Adipocyte (in vitro differentiated cells): Measurements from ENCODE around the gene CBR4.

Experiments
- DNase-seq: peaks from one replicate; pipeline ENCODE4 v3.0.0-alpha.2; 2015; ENCODE audit warnings: low read depth
- H3K27me3 ChIP-seq: replicated peaks from 2 replicates; pipeline ENCODE4 v1.7.0; 2013; ENCODE audit warnings: mild to moderate bottlenecking, low read length, moderate library complexity; ENCODE audit not compliant: control insufficient read depth, insufficient read depth
- H3K36me3 ChIP-seq: 2 replicates; pipeline ENCODE4 v1.7.0; 2013; ENCODE audit warnings: low read length, mild to moderate bottlenecking, moderate library complexity; ENCODE audit not compliant: control insufficient read depth, insufficient read depth, severe bottlenecking
- H3K4me1 ChIP-seq: 2 replicates; pipeline ENCODE4 v1.7.0; 2013; ENCODE audit warnings: mild to moderate bottlenecking, low read length, moderate library complexity; ENCODE audit not compliant: control insufficient read depth, insufficient read depth
- H3K4me3 ChIP-seq: 2 replicates; pipeline ENCODE4 v1.7.0; 2013; ENCODE audit warnings: mild to moderate bottlenecking, low read length, moderate library complexity
- H3K9ac ChIP-seq: 2 replicates; pipeline ENCODE4 v1.7.0; 2013; ENCODE audit warnings: mild to moderate bottlenecking, low read length, moderate library complexity
- H3K9me3 ChIP-seq: 2 replicates; pipeline ENCODE4 v1.7.0; 2013; ENCODE audit warnings: mild to moderate bottlenecking, low read length, moderate library complexity; ENCODE audit not compliant: control insufficient read depth

The CBR4 gene

DNA sequence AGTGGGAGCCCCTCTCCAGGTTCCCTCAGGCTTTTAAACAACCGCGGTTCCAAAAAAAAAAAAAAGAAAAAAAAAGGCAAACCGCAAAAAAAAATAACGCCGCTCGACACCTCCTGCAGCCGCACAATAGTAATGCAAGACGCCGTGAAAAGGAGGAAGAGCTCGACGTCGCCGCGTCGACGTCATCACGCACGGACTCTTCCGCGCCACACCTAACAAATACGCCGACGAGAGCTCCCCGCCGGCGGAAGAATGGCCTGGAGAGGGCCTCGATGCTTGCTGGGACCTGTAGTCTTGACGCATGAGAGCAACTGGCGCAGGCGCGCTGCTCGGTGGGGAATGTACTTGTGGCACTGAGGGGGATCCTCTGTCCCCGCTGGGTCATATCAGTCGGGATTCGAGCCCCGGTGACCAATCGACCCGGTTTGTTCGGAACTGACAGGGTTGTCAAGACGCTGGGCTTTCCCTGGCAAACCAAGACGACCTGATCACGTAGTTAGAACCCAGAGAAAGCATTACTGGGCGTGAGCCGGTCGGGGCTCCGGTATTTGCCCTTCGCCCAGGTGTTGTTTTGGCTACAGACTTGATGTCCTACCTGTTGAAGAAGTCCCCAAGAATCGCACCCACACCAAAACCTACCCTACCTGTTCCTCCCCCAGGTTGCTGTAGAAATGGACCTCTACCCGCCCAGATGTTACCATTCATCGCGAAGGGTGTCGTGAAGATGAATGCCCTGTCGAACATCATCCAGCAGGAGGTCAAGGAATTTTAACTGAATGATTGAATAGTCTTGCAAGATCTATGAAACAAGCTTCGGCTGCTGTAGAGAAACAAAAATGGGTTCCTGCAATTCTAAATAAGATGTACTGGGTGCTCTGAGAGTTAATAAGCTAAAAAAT, at the start of gene CBR4:
TSS of gene CBR4 (minus strand) at position 131 of the 899 bp plus-strand sequence. CDS start 166 bp downstream, outside the sequence.
- Histone ChIP-seq H3K4me3 (peak within 1 kb of the TSS; percentile 98), H3K9me3 (no peaks in the 10 kb centered on the region), H3K9ac (peak within 1 kb of the TSS; percentile 97), H3K4me1 (peaks cover 63% of the 10 kb centered on the region), H3K36me3 (no peaks in the 10 kb centered on the region), H3K27me3 (no peaks in the 10 kb centered on the region)
- peak; percentile 99 for DNase-seq

DNA sequence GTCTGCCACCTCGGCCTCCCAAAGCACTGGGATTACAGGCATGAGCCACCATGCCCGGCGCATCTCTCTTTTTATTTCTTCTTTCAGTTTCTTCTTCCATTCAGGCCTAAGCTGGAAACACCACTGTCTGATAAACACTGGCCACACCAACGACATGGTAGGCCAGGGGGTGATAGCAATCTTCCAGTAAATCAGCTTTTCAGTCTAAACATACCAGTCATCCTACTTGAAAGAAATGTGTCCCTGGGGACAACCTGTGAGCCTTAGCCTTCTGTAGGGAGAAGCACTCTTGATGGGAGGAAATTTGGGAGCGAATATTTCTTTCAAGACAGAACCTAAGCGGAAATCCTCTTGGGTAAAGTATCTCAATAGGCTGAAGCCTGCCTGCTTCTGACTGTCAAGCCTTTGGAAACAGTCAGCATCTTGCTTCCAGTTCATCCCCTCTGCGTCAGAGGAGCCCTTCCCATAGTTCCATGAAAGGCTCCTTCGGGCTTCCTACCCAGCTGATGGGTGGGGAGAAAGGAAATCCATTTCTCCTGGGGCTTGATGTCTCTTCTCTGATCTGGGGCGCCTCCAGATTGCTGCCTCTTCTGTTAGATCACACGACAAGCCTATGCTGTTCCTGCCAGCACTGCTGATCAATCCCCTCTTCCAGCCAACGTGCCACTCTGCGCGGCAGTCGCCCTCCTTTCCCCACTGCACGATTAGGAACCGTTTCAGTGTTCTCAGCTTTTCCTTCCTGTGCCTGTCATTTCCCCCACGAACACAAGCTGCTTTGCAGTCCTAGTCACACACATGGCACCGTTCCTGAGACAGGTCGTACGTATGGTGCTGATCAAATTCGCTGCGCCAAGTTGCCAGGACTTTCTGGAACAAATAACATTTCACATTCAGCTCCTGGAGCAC, 49.5 kb upstream of the CBR4 start:
- peaks cover 46% of the 10 kb centered on the region for H3K4me1 ChIP-seq
- DNase-seq, result peak; percentile 29
- H3K27me3 ChIP-seq, result no peaks in the 10 kb centered on the region
- H3K4me3 ChIP-seq, result peak overlapping the region; percentile 57
- H3K9ac ChIP-seq, result peak overlapping the region; percentile 62
- no peaks in the 10 kb centered on the region for H3K9me3 ChIP-seq
- H3K36me3 ChIP-seq, result no peaks in the 10 kb centered on the region

DNA sequence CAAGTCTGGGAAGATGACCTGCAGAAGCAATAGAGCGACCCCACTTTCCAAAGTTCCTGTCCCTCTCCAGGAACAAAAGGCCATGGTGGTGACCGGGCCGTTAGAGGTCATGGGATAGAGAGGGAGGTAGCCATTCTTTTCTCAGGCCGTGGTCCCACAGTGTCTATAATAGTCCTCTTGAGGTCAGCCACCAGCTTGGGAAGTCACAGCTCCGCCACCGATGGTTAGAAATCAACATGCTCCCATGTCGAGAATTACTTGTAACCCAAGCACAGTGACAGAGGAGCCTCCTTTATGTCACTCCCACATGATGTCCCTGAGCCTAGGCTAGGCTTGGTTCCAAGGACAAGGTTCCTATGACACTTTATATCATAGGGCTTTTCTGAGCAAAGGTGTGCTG, 48.3 kb upstream of the CBR4 start:
- DNase-seq, result no peak
- Histone ChIP-seq H3K9me3 (no peaks in the 10 kb centered on the region), H3K4me1 (peaks cover 34% of the 10 kb centered on the region), H3K36me3 (no peaks in the 10 kb centered on the region), H3K4me3 (no peak overlapping the region), H3K9ac (no peak overlapping the region), H3K27me3 (no peaks in the 10 kb centered on the region)

DNA sequence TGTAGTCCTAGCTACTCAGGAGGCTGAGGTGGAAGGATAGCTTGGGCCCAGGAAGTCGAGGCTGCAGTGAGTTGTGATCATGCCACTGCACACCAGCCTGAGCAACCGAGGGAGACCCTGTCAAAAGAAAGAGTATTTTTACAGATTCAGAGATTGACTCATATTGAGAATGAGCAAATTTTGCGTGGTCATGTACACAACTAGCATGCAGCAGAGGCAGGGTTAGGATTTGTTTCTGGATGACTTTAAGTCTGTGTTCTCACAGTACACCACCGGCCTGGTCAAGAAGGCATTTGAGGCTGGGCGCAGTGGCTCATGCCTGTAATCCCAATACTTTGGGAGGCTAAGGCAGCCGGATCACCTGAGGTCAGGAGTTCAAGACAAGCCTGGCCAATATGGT, 44.8 kb upstream of the CBR4 start:
- Histone ChIP-seq H3K4me3 (no peak overlapping the region), H3K36me3 (no peaks in the 10 kb centered on the region), H3K27me3 (no peaks in the 10 kb centered on the region), H3K9me3 (no peaks in the 10 kb centered on the region), H3K9ac (no peak overlapping the region), H3K4me1 (peaks cover 24% of the 10 kb centered on the region)
- no peak for DNase-seq

DNA sequence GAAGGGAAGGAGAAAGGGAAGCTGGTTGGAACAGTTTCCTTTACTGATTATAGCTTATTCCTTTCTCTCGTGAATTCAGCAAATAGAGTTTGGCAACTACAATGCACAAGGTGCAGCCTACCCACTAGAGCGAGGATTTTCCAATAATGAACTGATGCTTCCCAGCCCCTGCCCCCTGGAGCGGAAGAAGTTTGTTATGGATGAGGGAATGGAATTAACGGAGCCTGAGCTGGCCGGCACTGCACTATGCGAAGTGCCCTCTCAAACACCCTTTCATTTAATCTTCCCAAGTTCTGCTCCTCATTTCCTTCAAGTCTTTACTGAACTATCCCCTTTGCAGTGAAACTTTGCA, 42.5 kb upstream of the CBR4 start:
- no peak overlapping the region for H3K9ac ChIP-seq

DNA sequence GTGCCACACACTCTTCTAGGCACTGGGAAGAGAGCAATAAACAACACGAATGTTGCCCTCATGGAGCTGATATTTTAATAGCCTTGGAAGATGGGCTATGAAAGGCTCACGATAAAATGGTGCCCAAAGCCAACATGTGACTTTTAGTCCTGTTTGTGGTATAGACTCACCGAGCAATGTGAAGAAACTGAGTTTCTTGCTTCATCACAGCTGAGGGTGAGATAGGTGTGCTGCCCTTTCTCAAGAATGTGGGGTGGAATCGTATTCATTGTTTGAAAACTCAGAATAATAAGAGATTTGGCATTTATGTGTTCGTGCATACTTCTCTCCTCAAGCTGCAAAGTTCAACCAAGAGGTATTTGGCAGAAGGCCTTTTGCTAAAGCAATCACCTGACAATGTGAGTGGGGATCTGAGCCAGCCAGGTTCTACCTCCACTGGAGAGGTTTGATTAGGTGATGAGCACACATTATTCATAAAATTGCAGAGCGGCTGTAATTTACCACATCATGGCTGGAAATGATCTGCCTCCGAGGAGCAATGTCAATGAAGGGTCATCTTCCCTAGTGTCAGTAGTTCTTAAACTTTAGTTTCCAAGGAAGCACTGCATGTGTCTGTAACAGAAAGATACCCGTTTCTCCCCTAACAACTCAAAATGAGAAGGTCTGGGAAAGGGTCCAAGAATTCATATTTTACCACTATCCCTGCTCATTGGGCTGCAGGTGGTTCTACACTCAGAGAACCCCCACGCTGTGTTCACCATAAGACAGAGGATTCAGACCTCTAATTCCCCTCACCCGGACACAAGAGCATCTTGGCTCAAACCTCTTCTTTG, 41.9 kb upstream of the CBR4 start:
- Histone ChIP-seq H3K9me3 (no peaks in the 10 kb centered on the region), H3K9ac (no peak overlapping the region), H3K4me3 (no peak overlapping the region), H3K36me3 (no peaks in the 10 kb centered on the region), H3K4me1 (peaks cover 30% of the 10 kb centered on the region), H3K27me3 (no peaks in the 10 kb centered on the region)
- DNase-seq, result no peak

More for the DNA sequence above, 42.5 kb upstream of the CBR4 start:
- H3K4me3 ChIP-seq, result no peak overlapping the region
- no peaks in the 10 kb centered on the region for H3K27me3 ChIP-seq
- no peaks in the 10 kb centered on the region for H3K9me3 ChIP-seq
- peaks cover 30% of the 10 kb centered on the region for H3K4me1 ChIP-seq
- no peaks in the 10 kb centered on the region for H3K36me3 ChIP-seq
- DNase-seq, result no peak

DNA sequence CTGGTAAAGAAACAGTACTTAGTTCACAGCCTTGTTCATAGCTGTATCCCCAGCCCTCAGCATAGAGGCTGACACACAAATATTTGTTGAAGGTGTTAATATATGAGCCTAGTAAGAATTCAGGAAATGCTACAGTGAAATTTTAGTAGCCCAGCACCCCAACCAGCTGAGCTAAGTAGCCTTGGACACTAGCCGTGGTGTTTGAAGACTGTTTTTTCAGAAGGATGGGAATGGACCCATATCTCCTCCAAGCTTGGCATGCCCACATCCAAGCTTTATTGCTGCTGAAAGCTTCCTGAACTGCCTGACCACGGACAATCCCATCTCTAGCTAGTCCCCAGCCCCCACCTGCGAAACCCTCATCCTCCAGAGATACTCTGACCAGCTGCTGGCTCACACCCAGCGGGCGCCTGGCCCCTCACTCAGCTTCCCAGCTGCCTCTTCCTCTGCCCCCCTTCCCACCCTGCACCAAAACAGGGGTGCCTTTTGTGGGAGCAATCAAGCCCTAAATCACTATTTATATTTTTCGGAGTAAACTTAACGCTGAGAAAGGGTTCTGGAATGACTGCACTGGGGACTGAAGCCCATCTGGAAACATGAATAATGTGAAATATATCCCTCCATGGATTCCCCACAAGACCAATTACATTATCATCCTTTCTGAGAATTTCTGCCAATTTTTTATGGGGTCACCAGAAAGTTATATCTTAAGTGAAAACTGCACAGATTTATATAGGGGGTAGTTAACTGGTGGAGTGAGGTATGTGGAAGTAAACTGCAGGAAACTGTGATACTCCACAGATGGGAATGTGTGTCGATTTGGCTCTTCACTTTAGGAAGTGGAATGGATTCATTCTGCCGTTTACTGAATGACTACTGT, 41.1 kb upstream of the CBR4 start:
- H3K9me3 ChIP-seq, result no peaks in the 10 kb centered on the region
- no peak for DNase-seq
- peak overlapping the region; percentile 24 for H3K9ac ChIP-seq
- no peaks in the 10 kb centered on the region for H3K27me3 ChIP-seq
- H3K36me3 ChIP-seq, result no peaks in the 10 kb centered on the region
- peaks cover 30% of the 10 kb centered on the region for H3K4me1 ChIP-seq
- no peak overlapping the region for H3K4me3 ChIP-seq

DNA sequence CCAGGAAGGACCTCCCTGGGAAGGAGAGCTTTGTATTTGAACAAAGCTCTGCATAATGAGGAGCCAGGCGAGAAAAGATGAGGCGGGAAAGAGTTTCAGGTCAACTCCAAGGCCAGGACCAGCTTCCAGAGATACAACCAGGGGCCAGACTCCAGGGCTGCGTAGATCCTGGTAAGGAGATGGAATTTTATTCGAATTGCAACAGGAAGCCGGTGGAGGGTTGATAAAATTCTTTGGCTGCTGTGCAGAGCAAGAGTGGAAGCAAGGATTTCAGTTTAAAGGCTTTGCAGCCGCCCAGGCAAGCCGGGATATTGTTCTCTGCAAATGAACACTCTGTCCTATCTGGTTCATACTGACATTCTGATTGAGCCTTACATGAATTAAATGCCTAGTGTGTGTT, 40.2 kb upstream of the CBR4 start:
- Histone ChIP-seq H3K9ac (peak overlapping the region; percentile 24), H3K36me3 (no peaks in the 10 kb centered on the region), H3K4me1 (peaks cover 30% of the 10 kb centered on the region), H3K27me3 (no peaks in the 10 kb centered on the region), H3K9me3 (no peaks in the 10 kb centered on the region), H3K4me3 (no peak overlapping the region)
- no peak for DNase-seq

DNA sequence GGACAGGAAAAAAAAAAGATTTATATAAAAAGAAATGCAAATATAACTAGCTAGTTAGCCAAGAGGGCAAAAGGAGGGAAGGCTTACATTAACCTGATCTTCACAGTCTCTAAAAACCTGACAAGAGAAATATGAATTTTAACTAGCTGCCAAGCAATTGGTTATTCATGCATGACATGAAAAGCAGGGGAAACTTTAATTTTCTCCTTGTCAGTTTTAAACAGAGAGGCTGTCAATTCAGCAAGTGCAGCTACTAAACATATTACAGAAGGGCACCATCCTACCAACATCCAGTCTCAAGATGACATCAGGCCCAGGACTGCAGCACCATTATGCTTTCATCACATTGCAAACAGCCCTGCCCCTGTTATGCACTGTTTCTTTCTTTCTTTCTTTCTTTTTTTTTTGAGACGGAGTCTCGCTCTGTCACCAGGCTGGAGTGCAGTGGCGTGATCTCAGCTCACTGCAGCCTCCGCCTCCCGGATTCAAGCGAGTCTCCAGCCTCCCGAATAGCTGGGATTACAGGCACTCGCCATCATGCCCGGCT, 38.9 kb upstream of the CBR4 start:
- no peak overlapping the region for H3K4me3 ChIP-seq
- no peaks in the 10 kb centered on the region for H3K36me3 ChIP-seq
- H3K9ac ChIP-seq, result no peak overlapping the region
- DNase-seq, result no peak
- H3K9me3 ChIP-seq, result no peaks in the 10 kb centered on the region
- H3K27me3 ChIP-seq, result no peaks in the 10 kb centered on the region
- peaks cover 34% of the 10 kb centered on the region for H3K4me1 ChIP-seq

DNA sequence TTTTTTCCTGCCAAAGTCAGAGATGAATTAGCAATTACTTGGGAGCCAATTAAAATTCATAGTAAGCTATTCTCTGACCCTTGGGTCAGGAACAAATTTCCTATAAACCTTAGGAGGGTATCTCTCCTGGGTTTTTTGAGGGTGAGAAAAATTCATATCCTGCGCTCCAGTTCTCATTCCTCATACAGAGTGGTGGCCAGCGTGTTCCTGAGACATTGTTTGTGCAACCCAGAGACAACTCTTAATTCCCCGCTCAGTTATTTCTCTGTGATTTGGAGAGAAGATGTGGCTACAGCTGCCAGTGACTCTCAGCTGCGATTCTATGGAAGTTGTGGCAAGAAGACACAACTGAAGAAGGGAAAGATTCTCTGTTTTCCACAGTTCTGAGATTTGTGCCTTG, 37.9 kb upstream of the CBR4 start:
- Histone ChIP-seq H3K36me3 (no peaks in the 10 kb centered on the region), H3K4me1 (peaks cover 34% of the 10 kb centered on the region), H3K27me3 (no peaks in the 10 kb centered on the region), H3K9me3 (no peaks in the 10 kb centered on the region), H3K4me3 (peak overlapping the region; percentile 47), H3K9ac (no peak overlapping the region)
- no peak for DNase-seq
